Measurements from ENCODE around the gene FYB1. TPM values are rescaled to one million over a fixed set of nuclear protein-coding genes. Genes with fewer than 3 reads are reported as not detected.

The FYB1 gene
- total RNA-seq, 1 donor from 2014 or later = not detected

- peaks cover 18% of the 10 kb centered on the region for H3K4me1 Mint-ChIP-seq (ENCODE audit: low read depth)
- DNase-seq (ENCODE audit: low spot score) = no peak
- H3K4me3 Mint-ChIP-seq (ENCODE audit: unreplicated experiment) = no peak overlapping the region
- H3K27me3 Mint-ChIP-seq (ENCODE audit: low read depth) = no peaks in the 10 kb centered on the region
- H3K9me3 Mint-ChIP-seq (ENCODE audit: low read depth) = no peaks in the 10 kb centered on the region
- H3K27ac Mint-ChIP-seq (ENCODE audit: unreplicated experiment) = no peak overlapping the region
- H3K36me3 Mint-ChIP-seq (ENCODE audit: low read depth) = no peaks in the 10 kb centered on the region
- TF ChIP-seq CTCF (IDR thresholded peaks at IDR 0.05) = no peak
Measured at GRCh38 chr5:39107350-39107749, 112.0 kb downstream of the FYB1 start.

- TF ChIP-seq CTCF (IDR thresholded peaks at IDR 0.05) = peak; percentile 77
- Mint-ChIP-seq H3K4me1 (ENCODE audit: low read depth) (peaks cover 27% of the 10 kb centered on the region), H3K27ac (ENCODE audit: unreplicated experiment) (no peak overlapping the region), H3K36me3 (ENCODE audit: low read depth) (no peaks in the 10 kb centered on the region), H3K4me3 (ENCODE audit: unreplicated experiment) (no peak overlapping the region), H3K27me3 (ENCODE audit: low read depth) (no peaks in the 10 kb centered on the region), H3K9me3 (ENCODE audit: low read depth) (no peaks in the 10 kb centered on the region)
- no peak for DNase-seq (ENCODE audit: low spot score)
Measured at GRCh38 chr5:39106322-39106721, 113.0 kb downstream of the FYB1 start.

- Mint-ChIP-seq H3K36me3 (ENCODE audit: low read depth) (no peaks in the 10 kb centered on the region), H3K4me3 (ENCODE audit: unreplicated experiment) (no peak overlapping the region), H3K27me3 (ENCODE audit: low read depth) (no peaks in the 10 kb centered on the region), H3K4me1 (ENCODE audit: low read depth) (peaks cover 39% of the 10 kb centered on the region), H3K9me3 (ENCODE audit: low read depth) (no peaks in the 10 kb centered on the region), H3K27ac (ENCODE audit: unreplicated experiment) (no peak overlapping the region)
- DNase-seq (ENCODE audit: low spot score) = no peak
- TF ChIP-seq CTCF (IDR thresholded peaks at IDR 0.05) = no peak
Measured at GRCh38 chr5:39104221-39104620, 115.1 kb downstream of the FYB1 start.

GRCh38 chr5:39102684-39103155, 116.6 kb downstream of the FYB1 start:
- H3K9me3 Mint-ChIP-seq (ENCODE audit: low read depth) = no peaks in the 10 kb centered on the region
- no peaks in the 10 kb centered on the region for H3K36me3 Mint-ChIP-seq (ENCODE audit: low read depth)
- peak overlapping the region; percentile 82 for H3K27ac Mint-ChIP-seq (ENCODE audit: unreplicated experiment)
- TF ChIP-seq CTCF (IDR thresholded peaks at IDR 0.05) = no peak
- H3K4me1 Mint-ChIP-seq (ENCODE audit: low read depth) = peaks cover 39% of the 10 kb centered on the region
- no peaks in the 10 kb centered on the region for H3K27me3 Mint-ChIP-seq (ENCODE audit: low read depth)
- DNase-seq (ENCODE audit: low spot score) = no peak
- H3K4me3 Mint-ChIP-seq (ENCODE audit: unreplicated experiment) = no peak overlapping the region

GRCh38 chr5:39100851-39101396, 118.4 kb downstream of the FYB1 start:
- TF ChIP-seq CTCF (IDR thresholded peaks at IDR 0.05) = no peak
- H3K9me3 Mint-ChIP-seq (ENCODE audit: low read depth) = no peaks in the 10 kb centered on the region
- no peak overlapping the region for H3K4me3 Mint-ChIP-seq (ENCODE audit: unreplicated experiment)
- peaks cover 39% of the 10 kb centered on the region for H3K4me1 Mint-ChIP-seq (ENCODE audit: low read depth)
- H3K36me3 Mint-ChIP-seq (ENCODE audit: low read depth) = no peaks in the 10 kb centered on the region
- peak overlapping the region; percentile 87 for H3K27ac Mint-ChIP-seq (ENCODE audit: unreplicated experiment)
- no peak for DNase-seq (ENCODE audit: low spot score)
- H3K27me3 Mint-ChIP-seq (ENCODE audit: low read depth) = no peaks in the 10 kb centered on the region

Data from chondrocyte (in vitro differentiated cells).